Measurements from ENCODE around the gene SERINC2. TPM values are rescaled to one million over a fixed set of nuclear protein-coding genes. Genes with fewer than 3 reads are reported as not detected.
A peak's percentile ranks its signal among the peaks of the same experiment; 100 is the strongest.

SERINC2 gene
- total RNA-seq, 4 donors from 2014 or later: 85.6 to 343 (median 250) TPM

DNA sequence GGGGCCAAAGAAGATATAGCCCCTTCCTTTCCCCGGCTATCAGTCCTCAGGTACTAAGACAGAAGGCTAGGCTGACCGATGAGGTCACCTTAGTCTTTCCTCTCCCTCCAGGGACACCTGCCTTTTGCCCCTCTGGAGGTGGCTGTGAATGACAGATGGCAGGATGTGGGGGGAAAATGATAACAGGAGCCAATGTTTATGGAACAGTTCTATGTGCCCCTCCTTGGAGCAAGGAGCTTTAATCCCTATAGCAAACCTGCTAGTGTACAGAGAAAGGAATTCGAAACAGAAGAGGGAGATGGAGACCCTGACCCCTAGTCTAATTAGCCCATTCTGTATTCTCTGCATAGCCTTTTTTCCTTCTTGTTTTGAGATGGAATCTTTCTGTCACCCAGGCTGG lies 28.1 kb downstream of the SERINC2 start:
- 40 to 85% methylated on average over 1 to 3 of the region's 3 CpGs for WGBS, 2 donors (ENCODE audit: low coverage in 1 of 2)
- DNase-seq: no peak
- no peak overlapping the region for H3K4me3 ChIP-seq

GRCh38 chr1:31441558-31441957 lies 28.5 kb downstream of the SERINC2 start:
- intact Hi-C loops (cut with DNase I; ENCODE audit: low total_unique reads) (no loop called here), in situ Hi-C loops (cut with MboI; ENCODE audit: low pct_ligation_motif_present in 1 of 4, low pct_unique_long_range_greater_than_20kb in 1 of 4, low sequenced_read_pairs in 3 of 4) (no loop called here)
- no peaks in the 10 kb centered on the region for H3K27me3 ChIP-seq
- H3K9me3 ChIP-seq: peaks cover 0 to 3% of the 10 kb centered on the region in 2 donors
- H3K36me3 ChIP-seq: no peaks in the 10 kb centered on the region
- peak overlapping the region in 3 of 4 donors; percentile 21 to 24 (median 24) for H3K27ac ChIP-seq
- WGBS, 2 donors (ENCODE audit: low coverage in 1 of 2): 56 to 71% methylated on average over 4 of the region's 4 CpGs
- TF ChIP-seq POLR2AphosphoS5 (IDR thresholded peaks at IDR 0.05): no peak
- no peak for TF ChIP-seq POLR2A (IDR thresholded peaks at IDR 0.05)
- no peak for TF ChIP-seq EP300 (IDR thresholded peaks at IDR 0.05; ENCODE audit: low read depth)
- TF ChIP-seq, protein P1, sequence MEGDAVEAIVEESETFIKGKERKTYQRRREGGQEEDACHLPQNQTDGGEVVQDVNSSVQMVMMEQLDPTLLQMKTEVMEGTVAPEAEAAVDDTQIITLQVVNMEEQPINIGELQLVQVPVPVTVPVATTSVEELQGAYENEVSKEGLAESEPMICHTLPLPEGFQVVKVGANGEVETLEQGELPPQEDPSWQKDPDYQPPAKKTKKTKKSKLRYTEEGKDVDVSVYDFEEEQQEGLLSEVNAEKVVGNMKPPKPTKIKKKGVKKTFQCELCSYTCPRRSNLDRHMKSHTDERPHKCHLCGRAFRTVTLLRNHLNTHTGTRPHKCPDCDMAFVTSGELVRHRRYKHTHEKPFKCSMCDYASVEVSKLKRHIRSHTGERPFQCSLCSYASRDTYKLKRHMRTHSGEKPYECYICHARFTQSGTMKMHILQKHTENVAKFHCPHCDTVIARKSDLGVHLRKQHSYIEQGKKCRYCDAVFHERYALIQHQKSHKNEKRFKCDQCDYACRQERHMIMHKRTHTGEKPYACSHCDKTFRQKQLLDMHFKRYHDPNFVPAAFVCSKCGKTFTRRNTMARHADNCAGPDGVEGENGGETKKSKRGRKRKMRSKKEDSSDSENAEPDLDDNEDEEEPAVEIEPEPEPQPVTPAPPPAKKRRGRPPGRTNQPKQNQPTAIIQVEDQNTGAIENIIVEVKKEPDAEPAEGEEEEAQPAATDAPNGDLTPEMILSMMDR (IDR thresholded peaks at IDR 0.05): no peak
- H3K4me3 ChIP-seq: no peak overlapping the region
- H3K4me1 ChIP-seq: peaks cover 3 to 19% (median 10%) of the 10 kb centered on the region in 4 donors
- no peak for DNase-seq

More for the DNA sequence above, 28.1 kb downstream of the SERINC2 start:
- Histone ChIP-seq H3K27ac (no peak overlapping the region), H3K36me3 (no peaks in the 10 kb centered on the region), H3K27me3 (no peaks in the 10 kb centered on the region), H3K4me1 (peaks cover 3 to 19% (median 10%) of the 10 kb centered on the region in 4 donors), H3K9me3 (peaks cover 0 to 3% of the 10 kb centered on the region in 2 donors)
- in situ Hi-C loops (cut with MboI; ENCODE audit: low pct_ligation_motif_present in 1 of 4, low pct_unique_long_range_greater_than_20kb in 1 of 4, low sequenced_read_pairs in 3 of 4): no loop called here
- TF ChIP-seq EP300 (IDR thresholded peaks at IDR 0.05; ENCODE audit: low read depth): no peak
- TF ChIP-seq, protein P1 (IDR thresholded peaks at IDR 0.05): no peak
- TF ChIP-seq POLR2AphosphoS5 (IDR thresholded peaks at IDR 0.05): no peak
- no peak for TF ChIP-seq POLR2A (IDR thresholded peaks at IDR 0.05)
- intact Hi-C loops (cut with DNase I; ENCODE audit: low total_unique reads): no loop called here

- no peak for TF ChIP-seq POLR2AphosphoS5 (IDR thresholded peaks at IDR 0.05)
- no peak for TF ChIP-seq POLR2A (IDR thresholded peaks at IDR 0.05)
- TF ChIP-seq, protein P1 (IDR thresholded peaks at IDR 0.05): no peak
- no peak for TF ChIP-seq EP300 (IDR thresholded peaks at IDR 0.05; ENCODE audit: low read depth)
- in situ Hi-C loops (cut with MboI; ENCODE audit: low pct_ligation_motif_present in 1 of 4, low pct_unique_long_range_greater_than_20kb in 1 of 4, low sequenced_read_pairs in 3 of 4) (no loop called here), intact Hi-C loops (cut with DNase I; ENCODE audit: low total_unique reads) (no loop called here)
- H3K36me3 ChIP-seq: no peaks in the 10 kb centered on the region
- no peaks in the 10 kb centered on the region for H3K27me3 ChIP-seq
- peak overlapping the region in 3 of 4 donors; percentile 21 to 33 (median 24) for H3K27ac ChIP-seq
- WGBS, 2 donors (ENCODE audit: low coverage in 1 of 2): 78 to 92% methylated on average over 3 to 10 of the region's 10 CpGs
- no peak for DNase-seq
- H3K4me3 ChIP-seq: no peak overlapping the region
- H3K9me3 ChIP-seq: peaks cover 0 to 3% of the 10 kb centered on the region in 2 donors
- peaks cover 3 to 19% (median 10%) of the 10 kb centered on the region in 4 donors for H3K4me1 ChIP-seq
These were observed 29.1 kb downstream of the SERINC2 start for GRCh38 chr1:31441970-31442647.

- no peak for TF ChIP-seq EP300 (IDR thresholded peaks at IDR 0.05; ENCODE audit: low read depth)
- TF ChIP-seq, protein P1 (IDR thresholded peaks at IDR 0.05): no peak
- TF ChIP-seq POLR2A (IDR thresholded peaks at IDR 0.05): no peak
- no peak for TF ChIP-seq POLR2AphosphoS5 (IDR thresholded peaks at IDR 0.05)
- DNase-seq: no peak
- Histone ChIP-seq H3K4me1 (peaks cover 3 to 19% (median 10%) of the 10 kb centered on the region in 4 donors), H3K9me3 (peaks cover 0 to 3% of the 10 kb centered on the region in 2 donors), H3K4me3 (no peak overlapping the region), H3K27me3 (no peaks in the 10 kb centered on the region), H3K27ac (peak overlapping the region in 1 of 4 donors; percentile 33), H3K36me3 (no peaks in the 10 kb centered on the region)
- in situ Hi-C loops (cut with MboI; ENCODE audit: low pct_ligation_motif_present in 1 of 4, low pct_unique_long_range_greater_than_20kb in 1 of 4, low sequenced_read_pairs in 3 of 4): no loop called here
- intact Hi-C loops (cut with DNase I; ENCODE audit: low total_unique reads): no loop called here
- WGBS, 2 donors (ENCODE audit: low coverage in 1 of 2): 88 to 95% methylated on average over 1 to 4 of the region's 4 CpGs
These were observed 29.6 kb downstream of the SERINC2 start for GRCh38 chr1:31442648-31442994.

All from transverse colon (tissue), 4 donors.